GM23338 (cell line): ENCODE results near the gene DACT2. TPM values are rescaled to one million over a fixed set of nuclear protein-coding genes. Genes with fewer than 3 reads are reported as not detected.

Experiments
- ATAC-seq: fragments of 200-7000 bp; cut with Tn5 transposase; 3 replicates; pipeline ENCODE4 v1.9.1; 2020
- DNase-seq: peaks from one replicate; pipeline ENCODE4 v3.0.0-alpha.2; 2015; ENCODE audit warnings: low spot score
- H2AFZ ChIP-seq: fragments of 200-600 bp; sonication (generic); 2 replicates; pipeline ENCODE4 v1.8.0; 2016; ENCODE audit warnings: antibody characterized with exemption, mild to moderate bottlenecking, moderate library complexity
- H3F3A ChIP-seq: fragments of 200-600 bp; sonication (generic); replicated peaks from 2 replicates; pipeline ENCODE4 v1.8.0; 2017; ENCODE audit warnings: antibody characterized with exemption, mixed run types, low read depth
- H3K27ac ChIP-seq: fragments of 200-600 bp; sonication (generic); 2 replicates; pipeline ENCODE4 v1.6.1; 2016; ENCODE audit warnings: low read depth
- H3K27me3 ChIP-seq: fragments of 200-600 bp; sonication (generic); 2 replicates; pipeline ENCODE4 v1.8.0; 2016; ENCODE audit warnings: mild to moderate bottlenecking, mixed run types, moderate library complexity; ENCODE audit not compliant: insufficient read depth
- H3K36me3 ChIP-seq: fragments of 200-600 bp; sonication (generic); 2 replicates; pipeline ENCODE4 v1.8.0; 2016; ENCODE audit warnings: mild to moderate bottlenecking; ENCODE audit not compliant: insufficient read depth
- H3K4me1 ChIP-seq: fragments of 200-600 bp; sonication (generic); 2 replicates; pipeline ENCODE4 v1.8.0; 2016; ENCODE audit warnings: mild to moderate bottlenecking, moderate library complexity; ENCODE audit not compliant: insufficient read depth
- H3K4me2 ChIP-seq: fragments of 200-600 bp; sonication (generic); 2 replicates; pipeline ENCODE4 v1.7.1; 2017; ENCODE audit warnings: mixed run types
- H3K4me3 ChIP-seq: fragments of 200-600 bp; sonication (generic); 2 replicates; pipeline ENCODE4 v1.6.1; 2016; ENCODE audit warnings: mixed run types
- H3K79me2 ChIP-seq: fragments of 200-600 bp; sonication (generic); replicated peaks from 2 replicates; pipeline ENCODE4 v1.8.0; 2017; ENCODE audit warnings: mild to moderate bottlenecking; ENCODE audit not compliant: insufficient read depth
- H3K9me2 ChIP-seq: fragments of 200-600 bp; sonication (generic); 2 replicates; pipeline ENCODE4 v1.8.0; 2017; ENCODE audit not compliant: insufficient read depth
- H4K20me1 ChIP-seq: fragments of 200-600 bp; sonication (generic); replicated peaks from 2 replicates; pipeline ENCODE4 v1.8.0; 2017; ENCODE audit warnings: mild to moderate bottlenecking; ENCODE audit not compliant: insufficient read depth
- H3K27ac Mint-ChIP-seq: 2 replicates; pipeline ENCODE4 v1.8.0; 2020; ENCODE audit warnings: inconsistent platforms, mild to moderate bottlenecking, moderate library complexity, mixed read lengths
- H3K27me3 Mint-ChIP-seq: 3 replicates; pipeline ENCODE4 v1.8.0; 2022; ENCODE audit warnings: low read depth, mild to moderate bottlenecking, moderate library complexity, mixed read lengths, inconsistent platforms; ENCODE audit not compliant: insufficient read depth, poor library complexity
- H3K36me3 Mint-ChIP-seq: 3 replicates; pipeline ENCODE4 v1.8.0; 2021; ENCODE audit warnings: low read depth, mild to moderate bottlenecking, inconsistent platforms, moderate library complexity, mixed read lengths
- H3K4me1 Mint-ChIP-seq: 3 replicates; pipeline ENCODE4 v1.8.0; 2020; ENCODE audit warnings: mild to moderate bottlenecking, inconsistent platforms, mixed read lengths
- H3K4me3 Mint-ChIP-seq: 3 replicates; pipeline ENCODE4 v1.8.0; 2021; ENCODE audit warnings: moderate library complexity, mild to moderate bottlenecking, inconsistent platforms, mixed read lengths
- H3K9me3 Mint-ChIP-seq: 3 replicates; pipeline ENCODE4 v1.8.0; 2020; ENCODE audit warnings: moderate library complexity, mild to moderate bottlenecking, inconsistent platforms, mixed read lengths
- CREB1 ChIP-seq: fragments of 250-450 bp; sonication (Bioruptor Pico); IDR thresholded peaks from 2 replicates; pipeline ENCODE4 v1.5.0; 2020; ENCODE audit warnings: low read depth, mild to moderate bottlenecking, moderate library complexity
- CTCF ChIP-seq, 2 experiments: fragments of 200-600 bp in 1 of 2; sonication (generic) in 1 of 2; conservative IDR thresholded peaks; 2 replicates each; pipeline versions ENCODE4 v1.5.1 to v1.6.1; 2016 to 2017; ENCODE audit warnings: antibody characterized with exemption in 2 of 2, low read depth in 2 of 2, mild to moderate bottlenecking in 2 of 2, moderate library complexity in 1 of 2
- EZH2 ChIP-seq: fragments of 200-600 bp; sonication (generic); IDR thresholded peaks from one replicate; pipeline ENCODE4 v1.8.0; 2017; ENCODE audit warnings: antibody characterized with exemption, mild to moderate bottlenecking, low read depth; ENCODE audit not compliant: unreplicated experiment
- EZH2phosphoT487 ChIP-seq: fragments of 200-600 bp; sonication (generic); IDR thresholded peaks from one replicate; pipeline ENCODE4 v1.8.1; 2018; ENCODE audit warnings: antibody characterized with exemption; ENCODE audit not compliant: unreplicated experiment
- JUNB ChIP-seq: IDR thresholded peaks from one replicate; pipeline ENCODE4 v1.6.1; 2016; ENCODE audit warnings: antibody characterized with exemption; ENCODE audit not compliant: unreplicated experiment
- NANOG ChIP-seq: IDR thresholded peaks from 2 replicates; pipeline ENCODE4 v1.6.1; 2016; ENCODE audit warnings: antibody characterized with exemption, borderline replicate concordance
- POLR2AphosphoS5 ChIP-seq: IDR thresholded peaks from 2 replicates; pipeline ENCODE4 v1.6.1; 2016; ENCODE audit warnings: antibody characterized with exemption, low read depth
- STAT1 ChIP-seq: IDR thresholded peaks from one replicate; pipeline ENCODE4 v1.6.1; 2016; ENCODE audit warnings: antibody characterized with exemption; ENCODE audit not compliant: unreplicated experiment
- ZNF114 ChIP-seq: fragments of 250-450 bp; sonication (Bioruptor Pico); IDR thresholded peaks from 2 replicates; pipeline ENCODE4 v1.5.0; 2020; ENCODE audit warnings: mild to moderate bottlenecking, moderate library complexity
- ZNF331 ChIP-seq: fragments of 250-450 bp; sonication (Bioruptor Pico); IDR thresholded peaks from 2 replicates; pipeline ENCODE4 v1.5.0; 2020; ENCODE audit warnings: low read depth, mild to moderate bottlenecking, moderate library complexity
- polyA plus RNA-seq: library from polyadenylated mRNA; unstranded; fragments of >200 nt; fragmentation: Nextera tagmentation; extraction: Ambion mirVana; gene quantifications from 2 replicates; pipeline ENCODE4 v1.2.1, GENCODE V29; 2016
- total RNA-seq: library from RNA; depleted of rRNA; stranded (reverse); fragments of >200 nt; shearing (Covaris generic); gene quantifications from 2 replicates; pipeline ENCODE4 v1.2.3, GENCODE V29; 2014
- TF ChIP-seq, protein P1 (sequence below): IDR thresholded peaks from one replicate; pipeline ENCODE4 v1.6.1; 2018; ENCODE audit warnings: antibody characterized with exemption; ENCODE audit not compliant: unreplicated experiment
- TF ChIP-seq, protein P2 (sequence below): IDR thresholded peaks from 2 replicates; pipeline ENCODE4 v1.6.1; 2016; ENCODE audit warnings: antibody characterized with exemption
- TF ChIP-seq, protein P3 (sequence below): fragments of 250-450 bp; sonication (Bioruptor Pico); IDR thresholded peaks from 2 replicates; pipeline ENCODE4 v1.5.0; 2020; ENCODE audit warnings: mild to moderate bottlenecking, moderate library complexity

The DACT2 gene
- total and polyA plus RNA-seq, 2 experiments from 2014 or later, result 1.8 to 10.6 TPM

GRCh38 chr6:168299541-168300511 is 19.8 kb downstream of the DACT2 start:
- H3K4me2 ChIP-seq, result no peak overlapping the region
- no peaks in the 10 kb centered on the region for H3K27me3 ChIP-seq
- Mint-ChIP-seq H3K4me1 (peaks cover 36% of the 10 kb centered on the region), H3K27me3 (peaks cover 28% of the 10 kb centered on the region), H3K4me3 (no peak overlapping the region), H3K27ac (no peak overlapping the region), H3K36me3 (no peaks in the 10 kb centered on the region), H3K9me3 (no peaks in the 10 kb centered on the region)
- no peaks in the 10 kb centered on the region for H3K79me2 ChIP-seq
- no peak for TF ChIP-seq NANOG
- no peak for TF ChIP-seq POLR2AphosphoS5
- no peak for TF ChIP-seq EZH2
- TF ChIP-seq, protein P1, sequence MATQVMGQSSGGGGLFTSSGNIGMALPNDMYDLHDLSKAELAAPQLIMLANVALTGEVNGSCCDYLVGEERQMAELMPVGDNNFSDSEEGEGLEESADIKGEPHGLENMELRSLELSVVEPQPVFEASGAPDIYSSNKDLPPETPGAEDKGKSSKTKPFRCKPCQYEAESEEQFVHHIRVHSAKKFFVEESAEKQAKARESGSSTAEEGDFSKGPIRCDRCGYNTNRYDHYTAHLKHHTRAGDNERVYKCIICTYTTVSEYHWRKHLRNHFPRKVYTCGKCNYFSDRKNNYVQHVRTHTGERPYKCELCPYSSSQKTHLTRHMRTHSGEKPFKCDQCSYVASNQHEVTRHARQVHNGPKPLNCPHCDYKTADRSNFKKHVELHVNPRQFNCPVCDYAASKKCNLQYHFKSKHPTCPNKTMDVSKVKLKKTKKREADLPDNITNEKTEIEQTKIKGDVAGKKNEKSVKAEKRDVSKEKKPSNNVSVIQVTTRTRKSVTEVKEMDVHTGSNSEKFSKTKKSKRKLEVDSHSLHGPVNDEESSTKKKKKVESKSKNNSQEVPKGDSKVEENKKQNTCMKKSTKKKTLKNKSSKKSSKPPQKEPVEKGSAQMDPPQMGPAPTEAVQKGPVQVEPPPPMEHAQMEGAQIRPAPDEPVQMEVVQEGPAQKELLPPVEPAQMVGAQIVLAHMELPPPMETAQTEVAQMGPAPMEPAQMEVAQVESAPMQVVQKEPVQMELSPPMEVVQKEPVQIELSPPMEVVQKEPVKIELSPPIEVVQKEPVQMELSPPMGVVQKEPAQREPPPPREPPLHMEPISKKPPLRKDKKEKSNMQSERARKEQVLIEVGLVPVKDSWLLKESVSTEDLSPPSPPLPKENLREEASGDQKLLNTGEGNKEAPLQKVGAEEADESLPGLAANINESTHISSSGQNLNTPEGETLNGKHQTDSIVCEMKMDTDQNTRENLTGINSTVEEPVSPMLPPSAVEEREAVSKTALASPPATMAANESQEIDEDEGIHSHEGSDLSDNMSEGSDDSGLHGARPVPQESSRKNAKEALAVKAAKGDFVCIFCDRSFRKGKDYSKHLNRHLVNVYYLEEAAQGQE, result no peak
- TF ChIP-seq CREB1 (CRISPR knock-in tag), result no peak
- no peak for TF ChIP-seq JUNB
- no peak for TF ChIP-seq STAT1
- no peak for TF ChIP-seq ZNF114 (CRISPR knock-in tag)
- no peak for TF ChIP-seq EZH2phosphoT487
- TF ChIP-seq ZNF331 (CRISPR knock-in tag), result no peak
- TF ChIP-seq, protein P2, sequence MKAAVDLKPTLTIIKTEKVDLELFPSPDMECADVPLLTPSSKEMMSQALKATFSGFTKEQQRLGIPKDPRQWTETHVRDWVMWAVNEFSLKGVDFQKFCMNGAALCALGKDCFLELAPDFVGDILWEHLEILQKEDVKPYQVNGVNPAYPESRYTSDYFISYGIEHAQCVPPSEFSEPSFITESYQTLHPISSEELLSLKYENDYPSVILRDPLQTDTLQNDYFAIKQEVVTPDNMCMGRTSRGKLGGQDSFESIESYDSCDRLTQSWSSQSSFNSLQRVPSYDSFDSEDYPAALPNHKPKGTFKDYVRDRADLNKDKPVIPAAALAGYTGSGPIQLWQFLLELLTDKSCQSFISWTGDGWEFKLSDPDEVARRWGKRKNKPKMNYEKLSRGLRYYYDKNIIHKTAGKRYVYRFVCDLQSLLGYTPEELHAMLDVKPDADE, result no peak
- TF ChIP-seq, protein P3, sequence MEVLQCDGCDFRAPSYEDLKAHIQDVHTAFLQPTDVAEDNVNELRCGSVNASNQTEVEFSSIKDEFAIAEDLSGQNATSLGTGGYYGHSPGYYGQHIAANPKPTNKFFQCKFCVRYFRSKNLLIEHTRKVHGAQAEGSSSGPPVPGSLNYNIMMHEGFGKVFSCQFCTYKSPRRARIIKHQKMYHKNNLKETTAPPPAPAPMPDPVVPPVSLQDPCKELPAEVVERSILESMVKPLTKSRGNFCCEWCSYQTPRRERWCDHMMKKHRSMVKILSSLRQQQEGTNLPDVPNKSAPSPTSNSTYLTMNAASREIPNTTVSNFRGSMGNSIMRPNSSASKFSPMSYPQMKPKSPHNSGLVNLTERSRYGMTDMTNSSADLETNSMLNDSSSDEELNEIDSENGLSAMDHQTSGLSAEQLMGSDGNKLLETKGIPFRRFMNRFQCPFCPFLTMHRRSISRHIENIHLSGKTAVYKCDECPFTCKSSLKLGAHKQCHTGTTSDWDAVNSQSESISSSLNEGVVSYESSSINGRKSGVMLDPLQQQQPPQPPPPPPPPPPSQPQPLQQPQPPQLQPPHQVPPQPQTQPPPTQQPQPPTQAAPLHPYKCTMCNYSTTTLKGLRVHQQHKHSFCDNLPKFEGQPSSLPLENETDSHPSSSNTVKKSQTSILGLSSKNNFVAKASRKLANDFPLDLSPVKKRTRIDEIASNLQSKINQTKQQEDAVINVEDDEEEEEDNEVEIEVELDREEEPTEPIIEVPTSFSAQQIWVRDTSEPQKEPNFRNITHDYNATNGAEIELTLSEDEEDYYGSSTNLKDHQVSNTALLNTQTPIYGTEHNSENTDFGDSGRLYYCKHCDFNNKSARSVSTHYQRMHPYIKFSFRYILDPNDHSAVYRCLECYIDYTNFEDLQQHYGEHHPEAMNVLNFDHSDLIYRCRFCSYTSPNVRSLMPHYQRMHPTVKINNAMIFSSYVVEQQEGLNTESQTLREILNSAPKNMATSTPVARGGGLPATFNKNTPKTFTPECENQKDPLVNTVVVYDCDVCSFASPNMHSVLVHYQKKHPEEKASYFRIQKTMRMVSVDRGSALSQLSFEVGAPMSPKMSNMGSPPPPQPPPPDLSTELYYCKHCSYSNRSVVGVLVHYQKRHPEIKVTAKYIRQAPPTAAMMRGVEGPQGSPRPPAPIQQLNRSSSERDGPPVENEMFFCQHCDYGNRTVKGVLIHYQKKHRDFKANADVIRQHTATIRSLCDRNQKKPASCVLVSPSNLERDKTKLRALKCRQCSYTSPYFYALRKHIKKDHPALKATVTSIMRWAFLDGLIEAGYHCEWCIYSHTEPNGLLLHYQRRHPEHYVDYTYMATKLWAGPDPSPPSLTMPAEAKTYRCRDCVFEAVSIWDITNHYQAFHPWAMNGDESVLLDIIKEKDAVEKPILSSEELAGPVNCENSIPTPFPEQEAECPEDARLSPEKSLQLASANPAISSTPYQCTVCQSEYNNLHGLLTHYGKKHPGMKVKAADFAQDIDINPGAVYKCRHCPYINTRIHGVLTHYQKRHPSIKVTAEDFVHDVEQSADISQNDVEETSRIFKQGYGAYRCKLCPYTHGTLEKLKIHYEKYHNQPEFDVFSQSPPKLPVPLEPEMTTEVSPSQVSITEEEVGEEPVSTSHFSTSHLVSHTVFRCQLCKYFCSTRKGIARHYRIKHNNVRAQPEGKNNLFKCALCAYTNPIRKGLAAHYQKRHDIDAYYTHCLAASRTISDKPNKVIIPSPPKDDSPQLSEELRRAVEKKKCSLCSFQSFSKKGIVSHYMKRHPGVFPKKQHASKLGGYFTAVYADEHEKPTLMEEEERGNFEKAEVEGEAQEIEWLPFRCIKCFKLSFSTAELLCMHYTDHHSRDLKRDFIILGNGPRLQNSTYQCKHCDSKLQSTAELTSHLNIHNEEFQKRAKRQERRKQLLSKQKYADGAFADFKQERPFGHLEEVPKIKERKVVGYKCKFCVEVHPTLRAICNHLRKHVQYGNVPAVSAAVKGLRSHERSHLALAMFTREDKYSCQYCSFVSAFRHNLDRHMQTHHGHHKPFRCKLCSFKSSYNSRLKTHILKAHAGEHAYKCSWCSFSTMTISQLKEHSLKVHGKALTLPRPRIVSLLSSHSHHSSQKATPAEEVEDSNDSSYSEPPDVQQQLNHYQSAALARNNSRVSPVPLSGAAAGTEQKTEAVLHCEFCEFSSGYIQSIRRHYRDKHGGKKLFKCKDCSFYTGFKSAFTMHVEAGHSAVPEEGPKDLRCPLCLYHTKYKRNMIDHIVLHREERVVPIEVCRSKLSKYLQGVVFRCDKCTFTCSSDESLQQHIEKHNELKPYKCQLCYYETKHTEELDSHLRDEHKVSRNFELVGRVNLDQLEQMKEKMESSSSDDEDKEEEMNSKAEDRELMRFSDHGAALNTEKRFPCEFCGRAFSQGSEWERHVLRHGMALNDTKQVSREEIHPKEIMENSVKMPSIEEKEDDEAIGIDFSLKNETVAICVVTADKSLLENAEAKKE (CRISPR knock-in tag), result no peak
- TF ChIP-seq CTCF (conservative IDR thresholded peaks at IDR 0.05; ENCODE audit: low read depth in 2 of 2), result no peak
- no peak overlapping the region for H2AFZ ChIP-seq
- ATAC-seq (no peak), DNase-seq (no peak)
- H3K36me3 ChIP-seq, result no peaks in the 10 kb centered on the region; the same call in 1 of the 2 replicates
- H3K4me1 ChIP-seq, result peaks cover 22% of the 10 kb centered on the region; the same call in 1 of the 2 replicates
- no peaks in the 10 kb centered on the region for H3F3A ChIP-seq
- H4K20me1 ChIP-seq, result no peaks in the 10 kb centered on the region
- no peak overlapping the region for H3K4me3 ChIP-seq
- no peaks in the 10 kb centered on the region for H3K9me2 ChIP-seq
- H3K27ac ChIP-seq, result no peak overlapping the region
